Loucy (cell line): ENCODE measurements around the gene TP73.

Experiments
- CTCF ChIP-seq: fragments of 200-600 bp; sonication (generic); conservative IDR thresholded peaks from 2 replicates; pipeline ENCODE4 v1.5.1; 2014; ENCODE audit warnings: mild to moderate bottlenecking, antibody characterized with exemption, low read length
- EZH2phosphoT487 ChIP-seq: fragments of 200-600 bp; IDR thresholded peaks from 2 replicates; pipeline ENCODE4 v1.6.1; 2018; ENCODE audit warnings: antibody characterized with exemption, mild to moderate bottlenecking, moderate library complexity, borderline replicate concordance

GRCh38 chr1:3677484-3677883, 25.2 kb downstream of the TP73 start:
- TF ChIP-seq CTCF (no peak), EZH2phosphoT487 (no peak)
